H9 (cell line): Measurements from ENCODE around the gene HRH1. TPM values are rescaled to one million over a fixed set of nuclear protein-coding genes. Genes with fewer than 3 reads are reported as not detected.

Experiments
- DNase-seq: peaks from one replicate; pipeline ENCODE4 v3.0.0-alpha.2; 2017
- H2AFZ ChIP-seq: one replicate; pipeline ENCODE4 v1.6.1; 2013; ENCODE audit warnings: mild to moderate bottlenecking, low read length, control low read depth, moderate library complexity
- H2AK5ac ChIP-seq: 2 replicates; pipeline ENCODE4 v1.6.1; 2013; ENCODE audit warnings: low read length, control low read depth, mixed read lengths; ENCODE audit not compliant: insufficient read length
- H2BK120ac ChIP-seq: one replicate; pipeline ENCODE4 v1.6.1; 2013; ENCODE audit warnings: low read depth, mild to moderate bottlenecking, low read length, control low read depth, inconsistent platforms; ENCODE audit not compliant: poor library complexity, severe bottlenecking
- H2BK12ac ChIP-seq: 2 replicates; pipeline ENCODE4 v1.6.1; 2013; ENCODE audit warnings: low read length, control low read depth, mixed read lengths, low read depth; ENCODE audit not compliant: insufficient read length
- H2BK15ac ChIP-seq: 2 replicates; pipeline ENCODE4 v1.6.1; 2013; ENCODE audit warnings: low read depth, low read length, control low read depth
- H2BK20ac ChIP-seq: one replicate; pipeline ENCODE4 v1.6.1; 2013; ENCODE audit warnings: low read depth, mild to moderate bottlenecking, low read length, control low read depth, inconsistent platforms; ENCODE audit not compliant: poor library complexity, severe bottlenecking
- H2BK5ac ChIP-seq: 2 replicates; pipeline ENCODE4 v1.6.1; 2013; ENCODE audit warnings: low read length, control low read depth, mixed read lengths; ENCODE audit not compliant: insufficient read length
- H3K14ac ChIP-seq: 2 replicates; pipeline ENCODE4 v1.6.1; 2013; ENCODE audit warnings: low read length, control low read depth; ENCODE audit not compliant: insufficient read depth
- H3K18ac ChIP-seq: 2 replicates; pipeline ENCODE4 v1.6.1; 2013; ENCODE audit warnings: low read depth, mild to moderate bottlenecking, mixed read lengths, low read length, control low read depth; ENCODE audit not compliant: insufficient read length
- H3K23ac ChIP-seq: 2 replicates; pipeline ENCODE4 v1.6.1; 2013; ENCODE audit warnings: low read length, control low read depth, mixed read lengths, low read depth; ENCODE audit not compliant: insufficient read length
- H3K23me2 ChIP-seq: 2 replicates; pipeline ENCODE4 v1.6.1; 2013; ENCODE audit warnings: low read depth, mild to moderate bottlenecking, mixed read lengths, low read length, control low read depth; ENCODE audit not compliant: insufficient read length, poor library complexity, severe bottlenecking
- H3K27ac ChIP-seq: 2 replicates; pipeline ENCODE4 v1.5.1; 2013; ENCODE audit warnings: low read length, control low read depth, mixed read lengths, low read depth; ENCODE audit not compliant: insufficient read length
- H3K27me3 ChIP-seq: 2 replicates; pipeline ENCODE4 v1.6.1; 2013; ENCODE audit warnings: low read length, control low read depth, inconsistent platforms; ENCODE audit not compliant: insufficient read depth
- H3K4ac ChIP-seq: 2 replicates; pipeline ENCODE4 v1.6.1; 2013; ENCODE audit warnings: low read depth, mild to moderate bottlenecking, control low read depth, inconsistent platforms, low read length, moderate library complexity
- H3K4me1 ChIP-seq: 2 replicates; pipeline ENCODE4 v1.6.1; 2013; ENCODE audit warnings: low read length, control low read depth, inconsistent platforms; ENCODE audit not compliant: insufficient read depth
- H3K4me2 ChIP-seq: 2 replicates; pipeline ENCODE4 v1.6.1; 2013; ENCODE audit warnings: low read length, control low read depth, mixed read lengths; ENCODE audit not compliant: insufficient read length, insufficient read depth
- H3K56ac ChIP-seq: 2 replicates; pipeline ENCODE4 v1.6.1; 2013; ENCODE audit warnings: low read depth, mild to moderate bottlenecking, mixed read lengths, low read length, control low read depth; ENCODE audit not compliant: insufficient read length
- H3K79me1 ChIP-seq: 2 replicates; pipeline ENCODE4 v1.6.1; 2013; ENCODE audit warnings: low read depth, mild to moderate bottlenecking, moderate library complexity, low read length, control low read depth, inconsistent platforms; ENCODE audit not compliant: insufficient read depth, poor library complexity, severe bottlenecking
- H3K79me2 ChIP-seq: 2 replicates; pipeline ENCODE4 v1.6.1; 2013; ENCODE audit warnings: low read length, control low read depth, inconsistent platforms; ENCODE audit not compliant: insufficient read depth
- H3K9ac ChIP-seq: 2 replicates; pipeline ENCODE4 v1.6.1; 2013; ENCODE audit warnings: low read length, control low read depth, mixed read lengths; ENCODE audit not compliant: insufficient read length; ENCODE audit errors: extremely low read depth
- H3K9me3 ChIP-seq: one replicate; pipeline ENCODE4 v1.6.1; 2013; ENCODE audit warnings: low read depth, low read length, inconsistent platforms; ENCODE audit not compliant: control insufficient read depth
- H3T11ph ChIP-seq: one replicate; pipeline ENCODE4 v1.6.1; 2013; ENCODE audit warnings: mild to moderate bottlenecking, low read length, control low read depth, inconsistent platforms
- H4K20me1 ChIP-seq: one replicate; pipeline ENCODE4 v1.6.1; 2013; ENCODE audit not compliant: control insufficient read depth, insufficient read length, insufficient read depth
- H4K5ac ChIP-seq: 2 replicates; pipeline ENCODE4 v1.6.1; 2013; ENCODE audit warnings: low read depth, mild to moderate bottlenecking, mixed read lengths, low read length, control low read depth; ENCODE audit not compliant: insufficient read length
- H4K8ac ChIP-seq: replicated peaks from 2 replicates; pipeline ENCODE4 v1.6.1; 2013; ENCODE audit warnings: low read length, control low read depth, mixed read lengths, low read depth; ENCODE audit not compliant: insufficient read length
- H4K91ac ChIP-seq: 2 replicates; pipeline ENCODE4 v1.6.1; 2013; ENCODE audit warnings: low read depth, mild to moderate bottlenecking, moderate library complexity, mixed read lengths, low read length, control low read depth; ENCODE audit not compliant: insufficient read length
- H3K27ac Mint-ChIP-seq, 3 experiments: 2 replicates in 2 of 3; 3 replicates in 1 of 3; pipeline ENCODE4 v1.8.0; 2020 to 2021; ENCODE audit warnings: mixed read lengths in 3 of 3, mild to moderate bottlenecking in 1 of 3, moderate library complexity in 1 of 3
- H3K27me3 Mint-ChIP-seq: 2 replicates; pipeline ENCODE4 v1.8.0; 2021; ENCODE audit warnings: low read depth, mild to moderate bottlenecking, moderate library complexity, mixed read lengths
- H3K36me3 Mint-ChIP-seq, 3 experiments: 2 replicates in 2 of 3; 3 replicates in 1 of 3; pipeline ENCODE4 v1.8.0; 2020 to 2021; ENCODE audit warnings: low read depth in 3 of 3, mixed read lengths in 3 of 3; ENCODE audit not compliant: insufficient read depth in 1 of 3
- H3K4me1 Mint-ChIP-seq, 2 experiments: 2 replicates each; pipeline ENCODE4 v1.8.0; 2020; ENCODE audit warnings: mixed read lengths in 2 of 2
- H3K4me3 Mint-ChIP-seq, 2 experiments: 2 replicates in 1 of 2; 3 replicates in 1 of 2; pipeline ENCODE4 v1.8.0; 2020 to 2021; ENCODE audit warnings: mild to moderate bottlenecking in 2 of 2, mixed read lengths in 2 of 2, moderate library complexity in 1 of 2
- H3K9me3 Mint-ChIP-seq, 2 experiments: 2 replicates in 1 of 2; 3 replicates in 1 of 2; pipeline ENCODE4 v1.8.0; 2020; ENCODE audit warnings: mild to moderate bottlenecking in 2 of 2, mixed read lengths in 2 of 2, moderate library complexity in 1 of 2
- WGBS: extraction: QIAGEN DNeasy Blood & Tissue Kit; methylation state at CpG from one replicate; pipeline ENCODE4 v1.1.7; 2013; ENCODE audit warnings: missing lambda C conversion rate, low lambda C conversion rate, mixed read lengths; ENCODE audit not compliant: insufficient read length; ENCODE audit errors: extremely low coverage; 5-methylcytosine and 5-hydroxymethylcytosine counted together
- total RNA-seq: library from RNA; stranded (reverse); gene quantifications from 2 replicates; pipeline ENCODE4 v1.2.1, GENCODE V29; 2021
- TF ChIP-seq, protein P1 (sequence below): fragments of 200-600 bp; sonication (generic); conservative IDR thresholded peaks from 3 replicates; pipeline ENCODE4 v1.8.0; 2021; ENCODE audit warnings: antibody characterized with exemption, mild to moderate bottlenecking

Gene HRH1
- total RNA-seq, 1 experiment from 2014 or later, result 0.74 TPM

DNA sequence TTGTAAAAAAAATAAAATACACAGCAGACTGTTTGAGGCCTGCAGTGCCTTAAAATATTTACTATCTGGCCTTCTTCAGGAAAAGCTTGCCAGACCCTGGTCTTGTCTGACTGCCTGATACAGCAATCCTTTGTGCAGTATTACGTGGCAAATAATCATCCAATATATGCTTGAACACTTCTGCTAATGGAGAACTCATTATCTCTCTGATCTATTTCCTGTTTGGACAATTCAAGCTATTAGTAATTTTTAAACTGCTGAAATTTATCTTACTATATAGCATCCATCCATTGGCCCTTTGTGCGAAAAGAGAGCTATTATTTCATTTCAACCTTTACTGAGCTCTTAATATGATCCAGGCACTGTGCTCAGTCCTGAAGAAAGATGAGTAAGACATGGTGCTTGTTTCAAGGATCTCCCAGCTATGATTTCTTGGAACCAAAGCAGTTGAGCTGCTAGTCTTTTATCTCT, 133.8 kb downstream of the HRH1 start:
- H3K9ac ChIP-seq, result no peak overlapping the region
- H3K9me3 Mint-ChIP-seq, result no peaks in the 10 kb centered on the region
- H2AFZ ChIP-seq, result no peak overlapping the region
- H2BK20ac ChIP-seq, result no peak overlapping the region
- TF ChIP-seq, protein P1, sequence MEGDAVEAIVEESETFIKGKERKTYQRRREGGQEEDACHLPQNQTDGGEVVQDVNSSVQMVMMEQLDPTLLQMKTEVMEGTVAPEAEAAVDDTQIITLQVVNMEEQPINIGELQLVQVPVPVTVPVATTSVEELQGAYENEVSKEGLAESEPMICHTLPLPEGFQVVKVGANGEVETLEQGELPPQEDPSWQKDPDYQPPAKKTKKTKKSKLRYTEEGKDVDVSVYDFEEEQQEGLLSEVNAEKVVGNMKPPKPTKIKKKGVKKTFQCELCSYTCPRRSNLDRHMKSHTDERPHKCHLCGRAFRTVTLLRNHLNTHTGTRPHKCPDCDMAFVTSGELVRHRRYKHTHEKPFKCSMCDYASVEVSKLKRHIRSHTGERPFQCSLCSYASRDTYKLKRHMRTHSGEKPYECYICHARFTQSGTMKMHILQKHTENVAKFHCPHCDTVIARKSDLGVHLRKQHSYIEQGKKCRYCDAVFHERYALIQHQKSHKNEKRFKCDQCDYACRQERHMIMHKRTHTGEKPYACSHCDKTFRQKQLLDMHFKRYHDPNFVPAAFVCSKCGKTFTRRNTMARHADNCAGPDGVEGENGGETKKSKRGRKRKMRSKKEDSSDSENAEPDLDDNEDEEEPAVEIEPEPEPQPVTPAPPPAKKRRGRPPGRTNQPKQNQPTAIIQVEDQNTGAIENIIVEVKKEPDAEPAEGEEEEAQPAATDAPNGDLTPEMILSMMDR, result no peak
- H3K18ac ChIP-seq, result no peak overlapping the region
- no peak overlapping the region for H4K91ac ChIP-seq
- H3K14ac ChIP-seq, result no peak overlapping the region
- H3K23me2 ChIP-seq, result no peaks in the 10 kb centered on the region
- no peaks in the 10 kb centered on the region for H3K27me3 Mint-ChIP-seq
- H4K8ac ChIP-seq, result no peak overlapping the region
- H3K56ac ChIP-seq, result no peak overlapping the region
- H3K9me3 ChIP-seq, result no peaks in the 10 kb centered on the region
- no peak overlapping the region for H3K4me3 Mint-ChIP-seq
- no peak overlapping the region for H3K27ac ChIP-seq
- no peak overlapping the region for H3T11ph ChIP-seq
- no peak overlapping the region for H2BK120ac ChIP-seq
- H2BK15ac ChIP-seq, result no peak overlapping the region
- no peak overlapping the region for H3K23ac ChIP-seq
- no peaks in the 10 kb centered on the region for H3K4me1 ChIP-seq
- H2BK5ac ChIP-seq, result no peak overlapping the region
- H2AK5ac ChIP-seq, result no peak overlapping the region
- H3K36me3 Mint-ChIP-seq, result no peaks in the 10 kb centered on the region; a peak in 1 of 7 replicates
- DNase-seq, result no peak
- H3K79me2 ChIP-seq, result no peaks in the 10 kb centered on the region
- no peaks in the 10 kb centered on the region for H3K79me1 ChIP-seq
- no peak overlapping the region for H3K27ac Mint-ChIP-seq
- no CpG with 5 or more reads among the region's 2 CpGs for WGBS
- H2BK12ac ChIP-seq, result no peak overlapping the region
- H3K4ac ChIP-seq, result no peak overlapping the region
- H3K4me2 ChIP-seq, result no peak overlapping the region
- no peaks in the 10 kb centered on the region for H4K20me1 ChIP-seq
- H3K27me3 ChIP-seq, result no peaks in the 10 kb centered on the region
- no peaks in the 10 kb centered on the region for H3K4me1 Mint-ChIP-seq
- no peak overlapping the region for H4K5ac ChIP-seq
